Measurements from ENCODE around the gene NBPF6. TPM values are rescaled to one million over a fixed set of nuclear protein-coding genes. Genes with fewer than 3 reads are reported as not detected.

The NBPF6 gene
- total and polyA plus RNA-seq, 2 experiments from 2014 or later, result not detected

DNA sequence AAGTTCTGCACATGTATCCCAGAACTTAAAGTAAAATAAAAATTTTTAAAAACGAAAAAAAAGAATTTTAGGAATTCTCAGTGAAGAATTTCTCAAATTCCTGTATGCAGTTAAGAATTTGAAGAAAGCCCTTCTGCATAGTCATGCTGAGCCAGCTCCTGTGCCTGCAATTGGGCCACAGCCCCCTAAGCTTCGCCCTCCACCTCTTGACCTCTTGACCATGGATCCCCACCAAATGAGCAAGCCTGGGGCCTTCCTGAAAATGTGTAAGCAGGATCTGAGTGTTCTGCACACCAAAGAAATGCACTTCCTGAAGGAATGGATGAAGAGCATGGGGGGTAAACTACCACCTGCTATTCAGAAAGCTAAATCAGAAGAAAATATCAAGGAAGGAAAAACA lies 52.0 kb downstream of the NBPF6 start:
- H3K4me2 ChIP-seq (ENCODE audit: unreplicated experiment), result peak overlapping the region; percentile 74
- H4K20me1 ChIP-seq (ENCODE audit: insufficient read depth), result no peaks in the 10 kb centered on the region
- no peaks in the 10 kb centered on the region for H3K27me3 ChIP-seq (replicated peaks; ENCODE audit: insufficient read depth)
- peak overlapping the region; percentile 36; the same call in 1 of the 2 replicates for H3K4me3 ChIP-seq
- H3F3A ChIP-seq (ENCODE audit: insufficient read depth), result peaks cover 15% of the 10 kb centered on the region
- 0 out of 2 replicates have a peak overlapping the region, but pooled peaks have one; percentile 36 for H2AFZ ChIP-seq
- peak overlapping the region; percentile 70 for H3K27ac ChIP-seq
- DNase-seq, result no peak
- no peaks in the 10 kb centered on the region for H3K9me2 ChIP-seq (ENCODE audit: insufficient read depth)
- no peak overlapping the region for H3K9ac ChIP-seq
- no peaks in the 10 kb centered on the region for H3K9me3 ChIP-seq (ENCODE audit: low read depth)
- H3K79me2 ChIP-seq (ENCODE audit: insufficient read depth), result no peaks in the 10 kb centered on the region
- H3K36me3 ChIP-seq (ENCODE audit: low read depth), result no peaks in the 10 kb centered on the region
- peaks cover 21% of the 10 kb centered on the region for H3K4me1 ChIP-seq (ENCODE audit: insufficient read depth)
- TF ChIP-seq EZH2 (IDR thresholded peaks at IDR 0.05; ENCODE audit: insufficient read depth, poor library complexity, severe bottlenecking), result no peak
- TF ChIP-seq EZH2phosphoT487 (IDR thresholded peaks at IDR 0.05; ENCODE audit: insufficient read depth, low read depth), result no peak
- in situ Hi-C loops (cut with MboI), result no loop called here
- 68 to 70% methylated on average over 2 of the region's 2 CpGs for WGBS, 2 experiments (ENCODE audit: low coverage in 1 of 2, low lambda C conversion rate in 2 of 2, missing lambda C conversion rate in 2 of 2)

DNA sequence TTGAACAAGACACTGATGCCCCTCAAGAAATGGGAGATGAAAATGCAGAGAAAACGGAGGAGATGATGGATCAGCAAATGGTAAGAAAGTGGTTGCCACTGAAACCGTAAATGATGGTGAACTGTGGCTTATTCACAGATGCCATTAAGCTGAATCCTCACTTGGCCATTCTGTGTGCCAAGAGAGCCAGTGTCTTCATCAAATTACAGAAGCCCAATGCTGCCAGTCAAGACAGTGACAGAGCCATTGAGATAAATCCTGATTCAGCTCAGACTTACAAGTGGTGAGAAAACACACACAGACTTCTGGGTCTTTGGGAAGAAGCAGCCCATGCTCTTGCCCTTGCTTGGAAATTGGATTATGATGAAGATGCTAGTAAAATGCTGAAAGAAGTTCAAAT lies 52.5 kb downstream of the NBPF6 start:
- Histone ChIP-seq H3K4me3 (peak overlapping the region; percentile 36), H3F3A (ENCODE audit: insufficient read depth) (peaks cover 15% of the 10 kb centered on the region), H3K9ac (no peak overlapping the region), H3K36me3 (ENCODE audit: low read depth) (no peaks in the 10 kb centered on the region), H3K4me1 (ENCODE audit: insufficient read depth) (peaks cover 21% of the 10 kb centered on the region), H4K20me1 (ENCODE audit: insufficient read depth) (no peaks in the 10 kb centered on the region), H3K79me2 (ENCODE audit: insufficient read depth) (no peaks in the 10 kb centered on the region), H3K27me3 (replicated peaks; ENCODE audit: insufficient read depth) (no peaks in the 10 kb centered on the region), H2AFZ (peak overlapping the region; percentile 36), H3K27ac (peak overlapping the region; percentile 70), H3K9me3 (ENCODE audit: low read depth) (no peaks in the 10 kb centered on the region), H3K4me2 (ENCODE audit: unreplicated experiment) (peak overlapping the region; percentile 74), H3K9me2 (ENCODE audit: insufficient read depth) (no peaks in the 10 kb centered on the region)
- TF ChIP-seq EZH2phosphoT487 (IDR thresholded peaks at IDR 0.05; ENCODE audit: insufficient read depth, low read depth) (no peak), EZH2 (IDR thresholded peaks at IDR 0.05; ENCODE audit: insufficient read depth, poor library complexity, severe bottlenecking) (no peak)
- in situ Hi-C loops (cut with MboI), result no loop called here
- 12 to 19% methylated on average over 2 of the region's 2 CpGs for WGBS, 2 experiments (ENCODE audit: low coverage in 1 of 2, low lambda C conversion rate in 2 of 2, missing lambda C conversion rate in 2 of 2)
- peak; percentile 77 for DNase-seq

DNA sequence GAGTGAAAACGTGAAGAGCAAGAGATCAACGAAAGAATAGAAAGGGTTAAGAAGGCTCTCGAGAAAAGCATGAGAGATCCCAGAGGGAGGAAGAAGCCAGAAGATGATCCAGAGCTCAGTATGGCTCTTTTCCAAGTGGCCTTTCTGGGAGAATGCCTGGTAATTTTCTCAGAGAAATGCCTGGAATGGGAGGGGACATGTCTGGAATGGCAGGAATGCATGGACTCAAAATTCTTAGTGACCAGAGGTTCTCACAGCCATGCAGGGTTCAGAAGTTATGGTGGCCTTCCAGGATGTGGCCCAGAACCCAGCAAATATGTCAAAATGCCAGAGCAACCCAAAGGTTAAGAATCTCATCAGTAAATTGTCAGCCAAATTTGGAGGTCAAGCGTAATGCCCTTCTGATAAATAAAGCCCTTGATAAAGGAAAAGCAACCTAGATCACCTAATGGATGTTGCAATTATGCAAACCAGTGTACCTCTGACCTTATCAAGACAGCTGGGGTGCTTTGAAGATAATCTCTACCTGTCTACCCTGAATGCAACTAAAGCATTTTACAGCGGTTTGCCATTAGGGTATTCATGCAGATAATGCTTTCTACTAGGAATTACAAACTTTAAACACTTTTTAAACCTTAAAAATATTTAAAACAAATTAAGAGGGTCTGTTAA lies 53.1 kb downstream of the NBPF6 start:
- Histone ChIP-seq H4K20me1 (ENCODE audit: insufficient read depth) (no peaks in the 10 kb centered on the region), H3K36me3 (ENCODE audit: low read depth) (no peaks in the 10 kb centered on the region), H3K4me1 (ENCODE audit: insufficient read depth) (peaks cover 21% of the 10 kb centered on the region), H3K79me2 (ENCODE audit: insufficient read depth) (no peaks in the 10 kb centered on the region), H3K27ac (peak overlapping the region; percentile 70), H3K4me2 (ENCODE audit: unreplicated experiment) (peak overlapping the region; percentile 74), H2AFZ (peak overlapping the region; percentile 36), H3K9ac (no peak overlapping the region), H3K4me3 (peak overlapping the region; percentile 36), H3F3A (ENCODE audit: insufficient read depth) (peaks cover 15% of the 10 kb centered on the region), H3K27me3 (replicated peaks; ENCODE audit: insufficient read depth) (no peaks in the 10 kb centered on the region), H3K9me2 (ENCODE audit: insufficient read depth) (no peaks in the 10 kb centered on the region), H3K9me3 (ENCODE audit: low read depth) (no peaks in the 10 kb centered on the region)
- WGBS, 2 experiments (ENCODE audit: low coverage in 1 of 2, low lambda C conversion rate in 2 of 2, missing lambda C conversion rate in 2 of 2), result 43 to 46% methylated on average over 5 of the region's 5 CpGs
- TF ChIP-seq EZH2 (IDR thresholded peaks at IDR 0.05; ENCODE audit: insufficient read depth, poor library complexity, severe bottlenecking) (no peak), EZH2phosphoT487 (IDR thresholded peaks at IDR 0.05; ENCODE audit: insufficient read depth, low read depth) (no peak)
- DNase-seq, result peak; percentile 77
- in situ Hi-C loops (cut with MboI), result no loop called here

DNA sequence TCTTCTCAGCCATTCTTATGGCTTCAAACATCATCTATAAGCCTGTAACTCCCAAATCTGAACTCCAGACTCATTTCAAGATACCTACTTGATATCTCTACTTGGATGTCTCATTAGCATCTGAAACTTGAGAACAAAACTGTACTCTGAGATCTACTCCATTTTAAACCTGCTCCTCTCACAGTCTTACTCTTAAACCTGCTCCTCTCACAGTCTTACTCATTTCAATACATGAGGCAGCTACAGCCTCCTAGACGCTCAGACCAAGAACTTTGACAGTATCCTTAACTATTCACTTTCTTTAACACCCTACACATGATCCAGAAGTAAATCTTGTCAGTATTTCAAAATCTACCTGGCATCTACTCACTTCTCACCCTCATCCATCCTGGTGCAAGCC lies 54.3 kb downstream of the NBPF6 start:
- in situ Hi-C loops (cut with MboI), result no loop called here
- H2AFZ ChIP-seq, result no peak overlapping the region
- H3K9me2 ChIP-seq (ENCODE audit: insufficient read depth), result no peaks in the 10 kb centered on the region
- no peak overlapping the region for H3K27ac ChIP-seq
- DNase-seq, result no peak
- no peak overlapping the region for H3K4me3 ChIP-seq
- H3K36me3 ChIP-seq (ENCODE audit: low read depth), result no peaks in the 10 kb centered on the region
- H3F3A ChIP-seq (ENCODE audit: insufficient read depth), result peaks cover 15% of the 10 kb centered on the region
- no peaks in the 10 kb centered on the region for H3K27me3 ChIP-seq (replicated peaks; ENCODE audit: insufficient read depth)
- TF ChIP-seq EZH2phosphoT487 (IDR thresholded peaks at IDR 0.05; ENCODE audit: insufficient read depth, low read depth), result no peak
- TF ChIP-seq EZH2 (IDR thresholded peaks at IDR 0.05; ENCODE audit: insufficient read depth, poor library complexity, severe bottlenecking), result no peak
- no peak overlapping the region for H3K9ac ChIP-seq
- peaks cover 21% of the 10 kb centered on the region for H3K4me1 ChIP-seq (ENCODE audit: insufficient read depth)
- no peaks in the 10 kb centered on the region for H3K9me3 ChIP-seq (ENCODE audit: low read depth)
- 47 to 55% methylated on average over 1 of the region's 1 CpG for WGBS, 2 experiments (ENCODE audit: low coverage in 1 of 2, low lambda C conversion rate in 2 of 2, missing lambda C conversion rate in 2 of 2)
- no peaks in the 10 kb centered on the region for H4K20me1 ChIP-seq (ENCODE audit: insufficient read depth)
- no peak overlapping the region for H3K4me2 ChIP-seq (ENCODE audit: unreplicated experiment)
- H3K79me2 ChIP-seq (ENCODE audit: insufficient read depth), result no peaks in the 10 kb centered on the region
